K562 (cell line): ENCODE results near the gene ATL2. TPM values are rescaled to one million over a fixed set of nuclear protein-coding genes. Genes with fewer than 3 reads are reported as not detected.

Experiments used
- ATAC-seq: fragments of 200-7000 bp; cut with Tn5 transposase; 3 replicates; pipeline ENCODE4 v1.9.1; 2020; ENCODE audit warnings: moderate library complexity
- BruUV-seq: library from RNA; stranded (reverse); fragments of 400-500 nt; replicated peaks from 2 replicates; lab custom pipeline; 2021; lab: Mats Ljungman, UMichigan
- CTCF ChIA-PET: fragments of 300-600 bp; formaldehyde crosslinking; extraction: SDS; loops from one replicate; lab custom pipeline; 2021; ENCODE audit warnings: low intra/inter-chr PET ratio; lab: Yijun Ruan, JAX
- POLR2A ChIA-PET: fragments of 300-600, 350-650 bp; sonication (Branson Sonifier 250); formaldehyde crosslinking; extraction: SDS; loops from one replicate; lab custom pipeline; 2021; ENCODE audit warnings: antibody characterized with exemption, inconsistent platforms; lab: Yijun Ruan, JAX
- DNase-seq, 4 experiments: peaks; one replicate each; pipeline versions ENCODE4 v3.0.0 to v3.0.0-alpha.2; 2011 to 2018; ENCODE audit warnings: low spot score in 3 of 4, mixed read lengths in 3 of 4; ENCODE audit errors: extremely low read depth in 1 of 4
- FAIRE-seq: peaks from 2 replicates; lab custom pipeline; 2011; peaks lifted over from hg19 to GRCh38; lab: Jason Lieb, UNC
- H2AFZ ChIP-seq: 2 replicates; pipeline ENCODE4 v1.6.0; 2011; ENCODE audit warnings: low read depth, low read length, control low read depth, inconsistent platforms
- H3K27ac ChIP-seq: fragments of 200-600 bp; 3 replicates; pipeline ENCODE4 v1.8.0; 2011; ENCODE audit warnings: low read depth, mild to moderate bottlenecking, control low read depth, inconsistent platforms, low read length, moderate library complexity, mixed read lengths; ENCODE audit errors: extremely low read depth
- H3K27me3 ChIP-seq, 2 experiments: fragments of 300-600 bp in 1 of 2; 2 replicates in 1 of 2; 3 replicates in 1 of 2; pipeline versions ENCODE4 v1.6.0 to v1.8.0; 2011; ENCODE audit warnings: inconsistent platforms in 2 of 2, low read length in 2 of 2, mild to moderate bottlenecking in 1 of 2, mixed read lengths in 1 of 2, moderate library complexity in 1 of 2; ENCODE audit not compliant: control insufficient read depth in 2 of 2, insufficient read depth in 2 of 2
- H3K36me3 ChIP-seq: fragments of 300-600 bp; 3 replicates; pipeline ENCODE4 v1.8.0; 2011; ENCODE audit warnings: mild to moderate bottlenecking, low read length, inconsistent platforms; ENCODE audit not compliant: control insufficient read depth, insufficient read depth
- H3K4me1 ChIP-seq, 2 experiments: fragments of 200-600 bp in 1 of 2; replicated peaks in 1 of 2; 2 replicates in 1 of 2; 3 replicates in 1 of 2; pipeline versions ENCODE4 v1.5.1 to v1.8.0; 2011; ENCODE audit warnings: inconsistent platforms in 2 of 2, low read length in 2 of 2, mild to moderate bottlenecking in 1 of 2, mixed read lengths in 1 of 2, moderate library complexity in 1 of 2; ENCODE audit not compliant: control insufficient read depth in 2 of 2, insufficient read depth in 2 of 2
- H3K4me2 ChIP-seq: 2 replicates; pipeline ENCODE4 v1.6.1; 2011; ENCODE audit warnings: low read length, control low read depth, inconsistent platforms, mixed read lengths; ENCODE audit not compliant: insufficient read depth
- H3K4me3 ChIP-seq: fragments of 200-600 bp; sonication (generic), shearing (Covaris generic); 2 replicates; pipeline ENCODE4 v1.5.1; 2016; ENCODE audit warnings: control low read depth, inconsistent platforms
- H3K79me2 ChIP-seq: fragments of 200-600 bp; 3 replicates; pipeline ENCODE4 v1.8.0; 2011; ENCODE audit warnings: low read length, inconsistent platforms; ENCODE audit not compliant: control insufficient read depth, insufficient read depth
- H3K9ac ChIP-seq, 2 experiments: 2 replicates each; pipeline versions ENCODE4 v1.6.0 to v1.6.1; 2011; ENCODE audit warnings: low read depth in 2 of 2, low read length in 2 of 2, control low read depth in 1 of 2, inconsistent platforms in 1 of 2, mild to moderate bottlenecking in 1 of 2, mixed read lengths in 1 of 2; ENCODE audit not compliant: insufficient read depth in 1 of 2
- H3K9me1 ChIP-seq: one replicate; pipeline ENCODE4 v1.6.0; 2011; ENCODE audit warnings: inconsistent platforms, mild to moderate bottlenecking, low read length, moderate library complexity; ENCODE audit not compliant: control insufficient read depth, insufficient read depth
- H3K9me3 ChIP-seq: replicated peaks from 2 replicates; pipeline ENCODE4 v1.5.1; 2011; ENCODE audit warnings: low read depth, low read length, inconsistent platforms; ENCODE audit not compliant: control insufficient read depth, insufficient read depth
- H4K20me1 ChIP-seq: replicated peaks from 2 replicates; pipeline ENCODE4 v1.6.1; 2011; ENCODE audit warnings: low read length, inconsistent platforms, mixed read lengths; ENCODE audit not compliant: control insufficient read depth, insufficient read depth
- GATAD2A ChIP-seq: fragments of 450-650 bp; IDR thresholded peaks from 2 replicates; pipeline ENCODE4 v1.6.1; 2017
- KLF1 ChIP-seq: fragments of 450-650 bp; IDR thresholded peaks from 2 replicates; pipeline ENCODE4 v1.6.1; 2016; ENCODE audit warnings: missing genetic modification characterization, missing compliant biosample characterization
- MAFG ChIP-seq: fragments of 450-650 bp; conservative IDR thresholded peaks from 2 replicates; pipeline ENCODE4 v1.6.1; 2016; ENCODE audit warnings: missing genetic modification characterization, missing compliant biosample characterization
- MXI1 ChIP-seq: IDR thresholded peaks from 2 replicates; pipeline ENCODE4 v1.6.1; 2011; ENCODE audit warnings: low read depth, mild to moderate bottlenecking, improper control_type of control experiment, low read length
- NUFIP1 ChIP-seq: fragments of 450-650 bp; IDR thresholded peaks from 2 replicates; pipeline ENCODE4 v1.6.1; 2018; ENCODE audit not compliant: partially characterized antibody
- RBM14 ChIP-seq: fragments of 200-400 bp; formaldehyde crosslinking; IDR thresholded peaks from 2 replicates; pipeline ENCODE4 v1.6.1; 2018; ENCODE audit warnings: low read depth, mild to moderate bottlenecking, low read length, moderate library complexity, borderline replicate concordance; ENCODE audit not compliant: insufficient read depth
- SNRNP70 ChIP-seq: fragments of 200-400 bp; formaldehyde crosslinking; optimal IDR thresholded peaks from 2 replicates; pipeline ENCODE3; 2017; ENCODE audit warnings: low read depth, low read length
- YBX1 ChIP-seq: fragments of 450-650 bp; IDR thresholded peaks from 2 replicates; pipeline ENCODE4 v1.7.1; 2016; ENCODE audit warnings: mild to moderate bottlenecking
- ZNF740 ChIP-seq, 3 experiments: fragments of 200-800 bp in 1 of 3; sonication (Bioruptor generic) in 1 of 3; sonication (generic) in 1 of 3; formaldehyde crosslinking in 1 of 3; IDR thresholded peaks; 2 replicates each; pipeline versions ENCODE4 v1.6.1 to v1.8.0; 2016 to 2022; ENCODE audit warnings: mild to moderate bottlenecking in 2 of 3, missing compliant biosample characterization in 2 of 3, missing genetic modification characterization in 2 of 3, missing genetic modification reagents in 1 of 3
- WGBS: fragments of 100-300 bp; shearing (Covaris generic); methylation state at CpG from one replicate; pipeline ENCODE4 v1.1.6; 2016; ENCODE audit warnings: low coverage, mixed read lengths; ENCODE audit not compliant: insufficient coverage; ENCODE audit errors: missing lambda C conversion rate; 5-methylcytosine and 5-hydroxymethylcytosine counted together
- in situ Hi-C: fragments of 300-500 bp; cut with MboI; formaldehyde crosslinking; loops from 4 replicates; pipeline ENCODE4 v1.15.0; 2018; ENCODE audit warnings: inconsistent platforms, mixed read lengths
- intact Hi-C: fragments of 100-400 bp; cut with micrococcal nuclease; formaldehyde crosslinking; loops from 2 replicates; pipeline ENCODE4 v1.14.2; 2022
- polyA plus RNA-seq, 8 experiments: library from polyadenylated mRNA; depleted of rRNA in 4 of 8; stranded (reverse) in 5 of 8; unstranded in 3 of 8; fragments of >200 nt; fragmentation: Nextera tagmentation in 2 of 8; fragmentation: Illumina TruSeq in 1 of 8; extraction: Ambion mirVana in 2 of 8; extraction: Trizol in 1 of 8; gene quantifications; 2 replicates each; pipeline versions ENCODE4 v1.2.1 to v1.2.3, GENCODE V29; 2011 to 2014; ENCODE audit warnings: inconsistent platforms in 1 of 8, missing spikeins in 1 of 8
- total RNA-seq, 7 experiments: library from RNA; depleted of rRNA in 6 of 7; stranded (reverse); fragments of >200 nt in 6 of 7; fragmentation: Illumina TruSeq in 2 of 7; extraction: Trizol in 2 of 7; gene quantifications; 2 replicates each; pipeline versions ENCODE4 v1.2.1 to v1.2.3, GENCODE V29; 2011 to 2021; ENCODE audit warnings: low replicate concordance in 1 of 7
- TF ChIP-seq, protein P1 (sequence below): fragments of 200-400 bp; formaldehyde crosslinking; IDR thresholded peaks from 2 replicates; pipeline ENCODE4 v1.6.1; 2017; ENCODE audit warnings: mild to moderate bottlenecking, low read depth, low read length, moderate library complexity

The ATL2 gene
- total and polyA plus RNA-seq, 9 of the 15 experiments (the other 6 are each of a cell fraction or from before 2014, with no cell fraction given) = 12.0 to 80.8 (median 70.2) TPM

DNA sequence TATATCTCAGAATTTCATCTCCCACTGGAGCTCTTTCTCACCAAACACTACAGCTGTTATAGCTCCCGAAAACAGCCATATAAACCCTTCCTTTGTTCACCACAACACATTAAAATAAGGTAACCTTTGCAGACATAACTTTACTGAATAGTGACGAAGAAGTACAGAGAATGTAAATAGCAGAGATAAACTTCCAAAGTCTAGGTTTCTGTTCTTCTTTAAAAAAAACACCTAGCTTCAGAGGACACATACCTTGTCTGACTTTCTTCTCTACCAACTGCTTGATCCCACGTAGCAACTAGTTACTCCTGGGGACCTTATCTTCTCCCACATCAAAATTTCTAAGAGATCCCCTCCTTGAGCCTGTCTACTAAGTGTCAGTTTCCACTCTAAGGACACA, 32.3 kb downstream of the ATL2 start:
- Histone ChIP-seq H2AFZ (no peak overlapping the region), H3K4me1 (no peaks in the 10 kb centered on the region; a peak in 1 of 5 replicates), H3K9me1 (no peaks in the 10 kb centered on the region), H3K27me3 (no peaks in the 10 kb centered on the region), H3K4me3 (no peak overlapping the region), H3K27ac (no peak overlapping the region), H3K36me3 (peaks cover 71% of the 10 kb centered on the region), H4K20me1 (no peaks in the 10 kb centered on the region), H3K9me3 (no peaks in the 10 kb centered on the region; the same call in 1 of the 2 replicates), H3K4me2 (no peak overlapping the region), H3K9ac (no peak overlapping the region), H3K79me2 (peaks cover 68% of the 10 kb centered on the region)
- BruUV-seq = no TSS peak
- POLR2A ChIA-PET = interaction anchor here (0.6 kb wide), 1 partner anchor 55 kb away, joined by 3 read pairs; no protein-coding TSS in a partner anchor
- DNase-seq (no peak), ATAC-seq (no peak), FAIRE-seq (no peak)
- 97% methylated on average over 3 of the region's 3 CpGs for WGBS
- intact Hi-C loops (no loop called here), in situ Hi-C loops (no loop called here)
- CTCF ChIA-PET = no interaction called here
- TF ChIP-seq RBM14 = no peak
- TF ChIP-seq MAFG (tag) = no peak
- no peak for TF ChIP-seq MXI1
- no peak for TF ChIP-seq ZNF740 (CRISPR knock-in tag; IDR thresholded peaks at IDR 0.05)
- TF ChIP-seq ZNF740 (tag; IDR thresholded peaks at IDR 0.05) = no peak
- TF ChIP-seq SNRNP70 = no peak
- no peak for TF ChIP-seq YBX1
- TF ChIP-seq, protein P1, sequence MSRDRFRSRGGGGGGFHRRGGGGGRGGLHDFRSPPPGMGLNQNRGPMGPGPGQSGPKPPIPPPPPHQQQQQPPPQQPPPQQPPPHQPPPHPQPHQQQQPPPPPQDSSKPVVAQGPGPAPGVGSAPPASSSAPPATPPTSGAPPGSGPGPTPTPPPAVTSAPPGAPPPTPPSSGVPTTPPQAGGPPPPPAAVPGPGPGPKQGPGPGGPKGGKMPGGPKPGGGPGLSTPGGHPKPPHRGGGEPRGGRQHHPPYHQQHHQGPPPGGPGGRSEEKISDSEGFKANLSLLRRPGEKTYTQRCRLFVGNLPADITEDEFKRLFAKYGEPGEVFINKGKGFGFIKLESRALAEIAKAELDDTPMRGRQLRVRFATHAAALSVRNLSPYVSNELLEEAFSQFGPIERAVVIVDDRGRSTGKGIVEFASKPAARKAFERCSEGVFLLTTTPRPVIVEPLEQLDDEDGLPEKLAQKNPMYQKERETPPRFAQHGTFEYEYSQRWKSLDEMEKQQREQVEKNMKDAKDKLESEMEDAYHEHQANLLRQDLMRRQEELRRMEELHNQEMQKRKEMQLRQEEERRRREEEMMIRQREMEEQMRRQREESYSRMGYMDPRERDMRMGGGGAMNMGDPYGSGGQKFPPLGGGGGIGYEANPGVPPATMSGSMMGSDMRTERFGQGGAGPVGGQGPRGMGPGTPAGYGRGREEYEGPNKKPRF = no peak
- TF ChIP-seq KLF1 (tag) = no peak
- no peak for TF ChIP-seq NUFIP1
- no peak for TF ChIP-seq GATAD2A
